Stomach (tissue), 9 donors: ENCODE results near the gene VEPH1. TPM values are rescaled to one million over a fixed set of nuclear protein-coding genes. Genes with fewer than 3 reads are reported as not detected.

Experiments used
- DNase-seq, 2 donors: peaks; one replicate each; pipeline versions ENCODE4 v3.0.0 to v3.0.0-alpha.2; 2013 to 2019
- H3K27ac ChIP-seq, 5 donors: fragments of 200-600 bp in 4 of 5; sonication (generic) in 4 of 5; one replicate each; pipeline ENCODE4 v1.5.1; 2013 to 2019; ENCODE audit warnings: mild to moderate bottlenecking in 1 of 5, moderate library complexity in 1 of 5
- H3K27me3 ChIP-seq, 3 donors: fragments of 200-600 bp; sonication (generic); one replicate each; pipeline ENCODE4 v1.5.1; 2017 to 2019; ENCODE audit warnings: mixed run types in 1 of 3
- H3K36me3 ChIP-seq, 4 donors: fragments of 200-600 bp; sonication (generic); 1 replicate in 3 of 4; 2 replicates in 1 of 4; pipeline ENCODE4 v1.5.1; 2016 to 2019
- H3K4me1 ChIP-seq, 4 donors: fragments of 200-600 bp; sonication (generic); one replicate each; pipeline ENCODE4 v1.5.1; 2016 to 2019
- H3K4me3 ChIP-seq, 4 donors: fragments of 200-600 bp; sonication (generic) in 3 of 4; one replicate each; pipeline ENCODE4 v1.5.1; 2016 to 2019; ENCODE audit warnings: mild to moderate bottlenecking in 1 of 4
- H3K9me3 ChIP-seq, 4 donors: fragments of 200-600 bp; sonication (generic); one replicate each; pipeline ENCODE4 v1.5.1; 2016 to 2019
- EP300 ChIP-seq: sonication (generic); formaldehyde crosslinking; IDR thresholded peaks from one replicate; pipeline ENCODE4 v1.6.1; 2017; ENCODE audit warnings: antibody characterized with exemption
- POLR2A ChIP-seq, 4 donors: fragments of 450-650 bp; IDR thresholded peaks; one replicate each; pipeline ENCODE4 v1.6.1; 2016; ENCODE audit warnings: antibody characterized with exemption in 4 of 4, control low read depth in 2 of 4, mild to moderate bottlenecking in 1 of 4, moderate library complexity in 1 of 4
- POLR2AphosphoS5 ChIP-seq, 3 donors: sonication (generic); formaldehyde crosslinking; IDR thresholded peaks; one replicate each; pipeline ENCODE4 v1.6.1; 2016; ENCODE audit warnings: antibody characterized with exemption in 3 of 3
- WGBS, 5 donors: extraction: QIAGEN DNeasy Blood & Tissue Kit in 3 of 5; methylation state at CpG; one replicate each; pipeline versions ENCODE4 v1.1.5 to v1.1.7; 2013 to 2018; 5-methylcytosine and 5-hydroxymethylcytosine counted together
- intact Hi-C: fragments of 100-400 bp; cut with DNase I; formaldehyde crosslinking; loops from one replicate; pipeline ENCODE4 v1.15.1; 2023; ENCODE audit warnings: low total_unique reads
- polyA plus RNA-seq, 3 donors: library from polyadenylated mRNA; stranded (reverse); fragments of 200-250 nt; gene quantifications; one replicate each; pipeline ENCODE4 v1.2.3, GENCODE V29; 2013
- total RNA-seq, 5 donors: library from RNA; depleted of rRNA; stranded (reverse); fragments of >200 nt; gene quantifications; one replicate each; pipeline versions ENCODE4 v1.1.0 to v1.2.3, GENCODE V29; 2014 to 2016
- TF ChIP-seq, protein P1 (sequence below), 7 experiments: fragments of 450-650 bp in 4 of 7; fragments of 200-600 bp in 3 of 7; sonication (generic) in 3 of 7; IDR thresholded peaks; one replicate each; pipeline ENCODE4 v1.5.1; 2016 to 2019; ENCODE audit warnings: antibody characterized with exemption in 7 of 7, control low read depth in 2 of 7, mild to moderate bottlenecking in 1 of 7
- donor health status: healthy with polysubstance abuse.
- donor health status: Bipolar disorder and iron deficiency.
- donor health status: healthy.

Gene VEPH1
- total and polyA plus RNA-seq, 8 donors = 0.58 to 9.4 (median 1.5) TPM; not detected in 1

DNA sequence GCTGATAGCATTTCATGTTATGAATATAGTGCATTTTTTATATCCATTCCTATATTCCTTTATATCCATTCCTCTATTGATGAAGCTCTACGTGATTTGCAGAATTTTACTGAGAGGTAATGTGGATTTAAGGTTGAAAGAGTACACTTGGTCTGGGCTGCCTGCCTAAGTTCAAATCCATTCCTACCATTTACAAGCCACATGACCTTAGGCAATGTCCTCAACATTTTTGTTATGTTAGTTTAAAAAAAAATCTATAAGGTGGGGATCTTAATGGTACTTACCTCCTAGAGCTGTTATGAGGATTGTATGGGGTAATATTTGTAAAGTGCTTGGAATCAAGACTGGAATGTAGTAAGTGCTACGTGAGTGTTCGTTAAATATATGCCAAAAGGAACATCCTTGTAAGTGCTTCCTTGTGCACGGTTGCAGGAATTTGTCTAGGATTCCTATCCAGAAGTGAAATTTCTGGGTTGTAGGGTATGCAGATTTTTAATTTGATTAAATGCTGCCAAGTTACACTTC lies 11.2 kb upstream of the VEPH1 start:
- 65 to 85% (median 70%) methylated on average over 4 of the region's 4 CpGs for WGBS, 5 donors
- TF ChIP-seq EP300 = no peak
- H3K4me3 ChIP-seq = no peak overlapping the region
- intact Hi-C loops = no loop called here
- H3K9me3 ChIP-seq = no peaks in the 10 kb centered on the region
- H3K27me3 ChIP-seq = no peaks in the 10 kb centered on the region
- no peaks in the 10 kb centered on the region for H3K36me3 ChIP-seq
- no peak for DNase-seq
- no peaks in the 10 kb centered on the region for H3K4me1 ChIP-seq
- no peak overlapping the region for H3K27ac ChIP-seq

DNA sequence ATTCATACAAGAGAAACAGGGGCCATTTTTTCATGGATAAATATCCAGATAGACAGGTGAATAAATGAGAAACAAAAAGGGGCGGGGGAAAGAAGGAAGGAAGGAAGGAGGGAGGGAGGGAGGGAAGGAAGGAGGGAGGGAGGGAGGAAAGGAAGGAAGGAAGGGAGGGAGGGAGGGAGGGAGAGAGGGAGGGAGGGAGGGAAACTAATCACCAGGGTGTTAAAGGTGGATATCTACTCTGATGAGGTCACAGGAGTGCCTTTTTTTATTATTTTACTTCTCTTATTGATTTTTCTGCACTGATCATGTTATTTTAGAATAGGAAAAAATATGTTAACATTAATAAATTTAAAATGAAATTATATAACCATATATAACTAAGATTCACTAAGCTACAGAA lies 10.4 kb upstream of the VEPH1 start:
- Histone ChIP-seq H3K27ac (no peak overlapping the region), H3K4me1 (no peaks in the 10 kb centered on the region), H3K9me3 (no peaks in the 10 kb centered on the region), H3K4me3 (no peak overlapping the region), H3K27me3 (no peaks in the 10 kb centered on the region), H3K36me3 (no peaks in the 10 kb centered on the region)
- DNase-seq = no peak
- 80 to 100% (median 83%) methylated on average over 1 of the region's 1 CpG for WGBS, 5 donors
- intact Hi-C loops = no loop called here
- TF ChIP-seq POLR2AphosphoS5 (IDR thresholded peaks at IDR 0.05) (no peak), EP300 (no peak), POLR2A (IDR thresholded peaks at IDR 0.05) (no peak)
- TF ChIP-seq, protein P1, sequence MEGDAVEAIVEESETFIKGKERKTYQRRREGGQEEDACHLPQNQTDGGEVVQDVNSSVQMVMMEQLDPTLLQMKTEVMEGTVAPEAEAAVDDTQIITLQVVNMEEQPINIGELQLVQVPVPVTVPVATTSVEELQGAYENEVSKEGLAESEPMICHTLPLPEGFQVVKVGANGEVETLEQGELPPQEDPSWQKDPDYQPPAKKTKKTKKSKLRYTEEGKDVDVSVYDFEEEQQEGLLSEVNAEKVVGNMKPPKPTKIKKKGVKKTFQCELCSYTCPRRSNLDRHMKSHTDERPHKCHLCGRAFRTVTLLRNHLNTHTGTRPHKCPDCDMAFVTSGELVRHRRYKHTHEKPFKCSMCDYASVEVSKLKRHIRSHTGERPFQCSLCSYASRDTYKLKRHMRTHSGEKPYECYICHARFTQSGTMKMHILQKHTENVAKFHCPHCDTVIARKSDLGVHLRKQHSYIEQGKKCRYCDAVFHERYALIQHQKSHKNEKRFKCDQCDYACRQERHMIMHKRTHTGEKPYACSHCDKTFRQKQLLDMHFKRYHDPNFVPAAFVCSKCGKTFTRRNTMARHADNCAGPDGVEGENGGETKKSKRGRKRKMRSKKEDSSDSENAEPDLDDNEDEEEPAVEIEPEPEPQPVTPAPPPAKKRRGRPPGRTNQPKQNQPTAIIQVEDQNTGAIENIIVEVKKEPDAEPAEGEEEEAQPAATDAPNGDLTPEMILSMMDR (IDR thresholded peaks at IDR 0.05) = no peak

DNA sequence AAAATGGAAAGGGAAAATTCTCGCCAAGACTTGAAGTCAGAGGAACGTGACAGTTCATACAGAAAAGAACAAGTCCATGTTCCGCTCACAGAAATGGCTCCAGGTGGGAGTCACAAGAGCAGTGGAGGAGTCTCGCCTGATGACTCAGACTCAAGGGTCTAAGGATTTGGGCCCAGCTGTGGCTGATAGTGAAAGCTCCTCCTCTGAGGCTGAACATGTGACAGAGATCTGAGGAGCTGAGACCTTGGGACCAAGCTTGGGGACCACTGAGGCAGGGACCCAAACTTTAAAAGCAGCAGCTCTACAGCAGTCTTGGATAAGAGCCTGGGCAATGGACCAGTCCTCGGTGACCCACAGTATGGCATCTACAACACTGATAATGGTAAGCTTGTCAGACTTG lies 9.3 kb upstream of the VEPH1 start:
- Histone ChIP-seq H3K27ac (no peak overlapping the region), H3K36me3 (no peaks in the 10 kb centered on the region), H3K4me1 (no peaks in the 10 kb centered on the region), H3K9me3 (no peaks in the 10 kb centered on the region), H3K27me3 (no peaks in the 10 kb centered on the region), H3K4me3 (no peak overlapping the region)
- TF ChIP-seq POLR2A (IDR thresholded peaks at IDR 0.05) (no peak), EP300 (no peak), POLR2AphosphoS5 (IDR thresholded peaks at IDR 0.05) (no peak)
- TF ChIP-seq, protein P1 (IDR thresholded peaks at IDR 0.05) = no peak
- no peak for DNase-seq
- 82 to 88% (median 84%) methylated on average over 5 of the region's 5 CpGs for WGBS, 5 donors
- intact Hi-C loops = no loop called here

DNA sequence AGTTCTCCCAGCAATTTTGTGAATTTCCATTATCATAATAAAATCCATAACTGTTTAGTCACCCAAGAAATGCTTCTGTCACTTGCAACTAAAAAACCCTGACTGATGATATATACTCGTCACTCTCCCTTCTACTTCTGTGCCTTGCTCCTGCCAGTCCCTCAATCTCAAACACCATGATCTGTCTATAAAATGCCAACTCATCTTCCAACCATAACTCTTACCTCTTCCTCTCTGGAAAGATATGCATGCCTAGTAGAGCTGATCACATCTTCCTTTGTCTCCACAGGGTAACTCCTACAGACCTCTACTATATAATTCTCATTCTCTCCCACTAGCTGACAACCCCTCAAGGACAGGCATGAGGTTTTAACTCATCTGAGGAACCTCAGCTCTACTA lies 5.2 kb upstream of the VEPH1 start:
- Histone ChIP-seq H3K27me3 (peaks cover 0 to 7% (median 0%) of the 10 kb centered on the region in 3 donors), H3K4me1 (no peaks in the 10 kb centered on the region), H3K4me3 (no peak overlapping the region), H3K36me3 (no peaks in the 10 kb centered on the region), H3K27ac (no peak overlapping the region), H3K9me3 (no peaks in the 10 kb centered on the region)
- WGBS, 5 donors = 83 to 90% (median 86%) methylated on average over 1 of the region's 1 CpG
- no peak for TF ChIP-seq POLR2A (IDR thresholded peaks at IDR 0.05)
- TF ChIP-seq, protein P1 (IDR thresholded peaks at IDR 0.05) = no peak
- no peak for TF ChIP-seq POLR2AphosphoS5 (IDR thresholded peaks at IDR 0.05)
- no peak for TF ChIP-seq EP300
- no peak for DNase-seq
- intact Hi-C loops = no loop called here

DNA sequence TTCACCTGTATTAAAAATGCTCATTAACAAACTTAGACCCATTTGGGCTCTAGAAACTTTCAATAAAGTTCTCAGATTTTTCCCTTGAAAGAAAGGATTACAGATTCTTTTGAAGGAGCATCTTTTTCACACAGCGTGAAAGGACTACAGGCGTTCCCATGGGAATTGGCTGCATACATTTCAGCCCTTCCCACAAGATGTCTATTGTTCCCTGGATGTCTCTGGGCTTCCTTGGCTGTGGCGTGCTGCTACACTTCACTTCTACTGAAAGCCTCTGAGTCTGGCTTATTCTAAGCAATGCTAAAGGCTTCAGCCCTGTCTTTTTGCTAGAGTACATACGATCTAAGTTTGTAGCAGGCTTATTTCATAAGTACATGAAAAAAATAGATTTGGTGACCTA lies 1.4 kb downstream of the VEPH1 start:
- Histone ChIP-seq H3K9me3 (no peaks in the 10 kb centered on the region), H3K4me3 (no peak overlapping the region), H3K4me1 (peaks cover 6 to 23% (median 15%) of the 10 kb centered on the region in 4 donors), H3K36me3 (no peaks in the 10 kb centered on the region), H3K27ac (no peak overlapping the region), H3K27me3 (peaks cover 0 to 8% (median 0%) of the 10 kb centered on the region in 3 donors)
- TF ChIP-seq, protein P1 (IDR thresholded peaks at IDR 0.05) = no peak
- TF ChIP-seq EP300 (no peak), POLR2AphosphoS5 (IDR thresholded peaks at IDR 0.05) (no peak), POLR2A (IDR thresholded peaks at IDR 0.05) (no peak)
- WGBS, 5 donors = 63 to 88% (median 83%) methylated on average over 4 of the region's 4 CpGs
- no peak for DNase-seq
- intact Hi-C loops = no loop called here
